ENCODE results near the gene KRTAP21-2. TPM values are rescaled to one million over a fixed set of nuclear protein-coding genes. Genes with fewer than 3 reads are reported as not detected.
"Not testable (repeated sequence)": the region's sequence is repeated elsewhere in the genome, so short reads cannot be mapped to it uniquely, and the experiment has no call there.

The KRTAP21-2 gene
- total RNA-seq, result not detected

- ChIA-PET CTCF (no interaction called here), POLR2A (no interaction called here)
These were observed at the start of gene KRTAP21-2 for GRCh38 chr21:30747159-30747558. Gene KRTAP21-2 (minus strand): TSS chr21:30747259. CDS start chr21:30747202, 57 bp downstream.

- POLR2A ChIA-PET, result no interaction called here
- CTCF ChIA-PET, result interaction anchor here (1.1 kb wide), 1 partner anchor 292 kb away, joined by 5 read pairs; no protein-coding TSS in a partner anchor
These were observed 46.7 kb upstream of the KRTAP21-2 start for GRCh38 chr21:30793581-30794314.

GRCh38 chr21:30779249-30779648 is 32.2 kb upstream of the KRTAP21-2 start:
- ChIA-PET CTCF (no interaction called here), POLR2A (no interaction called here)

GRCh38 chr21:30769724-30770431 is 22.8 kb upstream of the KRTAP21-2 start:
- ChIA-PET CTCF (no interaction called here), POLR2A (no interaction called here)

- ChIA-PET POLR2A (no interaction called here), CTCF (no interaction called here)
These were observed 13.7 kb upstream of the KRTAP21-2 start for GRCh38 chr21:30760776-30761175.

- CTCF ChIA-PET, result no interaction called here
These were observed 11.2 kb upstream of the KRTAP21-2 start for GRCh38 chr21:30758306-30758705.

GRCh38 chr21:30755328-30755727 is 8.3 kb upstream of the KRTAP21-2 start, which contains the start of gene KRTAP21-1:
Gene KRTAP21-1 (minus strand): TSS chr21:30755428. CDS start chr21:30755378, 50 bp downstream.
- POLR2A ChIA-PET, CTCF ChIA-PET: not testable (repeated sequence)

More at GRCh38 chr21:30758306-30758705, 11.2 kb upstream of the KRTAP21-2 start:
- POLR2A ChIA-PET, result no interaction called here

GRCh38 chr21:30740462-30740861 is 6.6 kb downstream of the KRTAP21-2 start:
- POLR2A ChIA-PET, result no interaction called here
- CTCF ChIA-PET, result no interaction called here

GRCh38 chr21:30733026-30733425 is 14.0 kb downstream of the KRTAP21-2 start:
- ChIA-PET POLR2A (no interaction called here), CTCF (no interaction called here)

- ChIA-PET CTCF (no interaction called here), POLR2A (no interaction called here)
These were observed 20.3 kb downstream of the KRTAP21-2 start for GRCh38 chr21:30726726-30727125.

- POLR2A ChIA-PET, result no interaction called here
- CTCF ChIA-PET, result no interaction called here
These were observed 27.7 kb downstream of the KRTAP21-2 start for GRCh38 chr21:30719401-30719800.

GRCh38 chr21:30718239-30718909 is 28.7 kb downstream of the KRTAP21-2 start, which contains the start of gene KRTAP21-3:
Gene KRTAP21-3 (minus strand): TSS chr21:30718777. CDS start chr21:30718759, 18 bp downstream.
- ChIA-PET CTCF (no interaction called here), POLR2A (no interaction called here)

- POLR2A ChIA-PET, result no interaction called here
- CTCF ChIA-PET, result no interaction called here
These were observed 30.0 kb downstream of the KRTAP21-2 start for GRCh38 chr21:30717105-30717504.

GRCh38 chr21:30714946-30715345 is 32.1 kb downstream of the KRTAP21-2 start:
- CTCF ChIA-PET, result no interaction called here

GRCh38 chr21:30714456-30714855 is 32.6 kb downstream of the KRTAP21-2 start:
- POLR2A ChIA-PET, result no interaction called here
- CTCF ChIA-PET, result no interaction called here

More at GRCh38 chr21:30714946-30715345, 32.1 kb downstream of the KRTAP21-2 start:
- POLR2A ChIA-PET, result no interaction called here

- CTCF ChIA-PET, result no interaction called here
- POLR2A ChIA-PET, result no interaction called here
These were observed 33.3 kb downstream of the KRTAP21-2 start for GRCh38 chr21:30713766-30714165.

- POLR2A ChIA-PET, result no interaction called here
- CTCF ChIA-PET, result no interaction called here
These were observed 36.6 kb downstream of the KRTAP21-2 start for GRCh38 chr21:30710499-30710898.

GRCh38 chr21:30707409-30707808 is 39.6 kb downstream of the KRTAP21-2 start:
- ChIA-PET CTCF (no interaction called here), POLR2A (no interaction called here)

Measured in activated CD8-positive, alpha-beta memory T cell treated with anti-CD3 and anti-CD28 coated beads for 36 hours (primary cell).